Measurements from ENCODE around the gene CCDC188. TPM values are rescaled to one million over a fixed set of nuclear protein-coding genes. Genes with fewer than 3 reads are reported as not detected.

Gene CCDC188
- total and polyA plus RNA-seq, 10 of the 15 experiments (the other 5 are each of a cell fraction or from before 2014, with no cell fraction given), result not detected

DNA sequence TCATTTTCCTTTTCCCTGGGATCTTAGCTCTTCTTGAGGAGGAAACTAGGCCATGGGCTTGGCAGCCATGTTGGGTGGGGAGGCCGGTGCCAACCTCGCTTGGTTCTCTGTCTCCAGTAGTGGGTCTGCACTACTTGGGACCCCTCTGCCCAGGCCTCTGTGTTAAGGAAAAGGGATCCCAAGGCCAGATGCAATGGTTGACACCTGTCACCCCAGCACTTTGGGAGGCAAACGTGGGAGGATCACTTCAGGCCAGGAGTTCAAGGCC, 21.2 kb downstream of the CCDC188 start:
- no peak for FAIRE-seq
- H3K4me2 ChIP-seq (ENCODE audit: control insufficient read depth, insufficient read depth), result no peak overlapping the region
- in situ Hi-C loops (cut with MboI), result no loop called here
- intact Hi-C loops (cut with micrococcal nuclease; ENCODE audit: unreplicated experiment), result no loop called here
- ChIA-PET SMC1A (ENCODE audit: uncharacterized antibody, unreplicated experiment) (interaction anchor here (0.9 to 1.5 kb wide), 2 partner anchors 11 to 107 kb away, joined by 3 to 5 read pairs; no protein-coding TSS in a partner anchor), RAD21 (ENCODE audit: unreplicated experiment) (interaction anchor here (1.1 kb wide), 1 partner anchor 156 kb away, joined by 3 read pairs; no protein-coding TSS in a partner anchor), CTCF (interaction anchor here (0.7 to 2.1 kb wide), 3 partner anchors 116 to 176 kb away, joined by 4 to 7 read pairs (median 5); no protein-coding TSS in a partner anchor), POLR2A (interaction anchor here (1.8 kb wide), 1 partner anchor 10 kb away, joined by 4 read pairs; no protein-coding TSS in a partner anchor)
- no peak for ATAC-seq
- no peak overlapping the region for H3K9ac ChIP-seq (ENCODE audit: control insufficient read depth, insufficient read depth, low read length)
- no peak overlapping the region for H3K27ac ChIP-seq (ENCODE audit: control insufficient read depth, insufficient read depth)
- no TSS peak for BruUV-seq (replicated peaks)
- no peaks in the 10 kb centered on the region for H3K9me3 ChIP-seq (replicated peaks; ENCODE audit: control insufficient read depth, insufficient read depth, low read length)
- TF ChIP-seq, protein P1, sequence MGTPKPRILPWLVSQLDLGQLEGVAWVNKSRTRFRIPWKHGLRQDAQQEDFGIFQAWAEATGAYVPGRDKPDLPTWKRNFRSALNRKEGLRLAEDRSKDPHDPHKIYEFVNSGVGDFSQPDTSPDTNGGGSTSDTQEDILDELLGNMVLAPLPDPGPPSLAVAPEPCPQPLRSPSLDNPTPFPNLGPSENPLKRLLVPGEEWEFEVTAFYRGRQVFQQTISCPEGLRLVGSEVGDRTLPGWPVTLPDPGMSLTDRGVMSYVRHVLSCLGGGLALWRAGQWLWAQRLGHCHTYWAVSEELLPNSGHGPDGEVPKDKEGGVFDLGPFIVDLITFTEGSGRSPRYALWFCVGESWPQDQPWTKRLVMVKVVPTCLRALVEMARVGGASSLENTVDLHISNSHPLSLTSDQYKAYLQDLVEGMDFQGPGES (IDR thresholded peaks at IDR 0.05), result no peak
- no peak overlapping the region for H3K4me3 ChIP-seq
- H3K79me2 ChIP-seq (ENCODE audit: control insufficient read depth, insufficient read depth, low read length), result peaks cover 7% of the 10 kb centered on the region
- H2AFZ ChIP-seq (ENCODE audit: control insufficient read depth, low read depth, low read length), result no peak overlapping the region
- H3K4me1 ChIP-seq (ENCODE audit: control insufficient read depth, insufficient read depth, low read length), result peaks cover 12% of the 10 kb centered on the region
- no peak for DNase-seq (ENCODE audit: low read depth, low spot score)
- H3K36me3 ChIP-seq (ENCODE audit: control insufficient read depth in 2 of 2, insufficient read depth in 2 of 2, low read length in 1 of 2), result peaks cover 18 to 20% of the 10 kb centered on the region in 2 experiments; a peak in 3 of 4 replicates
- H4K20me1 ChIP-seq (ENCODE audit: control insufficient read depth, insufficient read depth), result no peaks in the 10 kb centered on the region
- 79% methylated on average over 3 of the region's 3 CpGs for WGBS (ENCODE audit: insufficient coverage, insufficient replicate concordance, low lambda C conversion rate, missing lambda C conversion rate)
- no peaks in the 10 kb centered on the region for H3K27me3 ChIP-seq (replicated peaks in 1 of 2; ENCODE audit: control insufficient read depth in 2 of 2, insufficient read depth in 2 of 2, low read length in 1 of 2)

DNA sequence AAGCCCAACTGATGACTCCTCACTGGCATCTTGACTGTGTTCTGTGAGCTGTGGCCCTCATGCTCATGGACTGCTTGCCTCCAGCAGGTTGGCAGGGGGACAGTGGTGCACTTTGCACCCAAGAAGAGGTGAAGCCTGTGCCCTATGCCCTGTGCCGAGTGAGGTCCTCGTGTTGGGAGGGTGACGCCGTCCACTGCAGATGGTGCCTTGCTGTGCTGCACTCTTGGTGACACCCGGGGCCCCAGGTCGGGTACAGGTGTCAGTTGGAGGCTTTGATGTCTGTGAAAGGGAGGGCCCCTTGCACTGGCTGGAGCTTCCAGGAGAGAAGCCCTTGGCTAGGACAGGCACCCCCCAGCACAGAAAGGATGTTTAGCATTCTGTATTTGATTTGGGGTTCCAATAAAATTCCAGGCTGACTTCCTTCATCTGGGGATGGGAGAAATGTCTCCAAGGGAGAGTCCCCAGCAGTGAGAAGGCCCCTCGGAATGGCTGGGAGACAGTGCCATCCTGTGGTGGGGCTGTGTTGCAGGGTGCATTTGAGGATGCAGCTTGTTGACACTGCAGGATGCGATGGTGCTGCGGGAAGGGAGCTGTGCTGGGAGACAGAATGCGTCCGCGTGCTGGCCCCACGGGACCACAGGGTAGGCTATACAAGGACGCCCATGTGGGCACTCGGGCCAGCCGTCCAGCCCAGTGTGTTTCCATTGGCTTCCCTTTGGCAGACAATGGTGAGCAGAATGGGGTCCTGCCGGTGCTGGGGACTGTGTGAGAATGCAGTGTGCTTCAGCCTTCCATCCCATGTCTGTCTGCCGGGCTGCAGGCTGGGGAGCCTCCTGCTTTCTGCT, 21.7 kb downstream of the CCDC188 start:
- WGBS (ENCODE audit: insufficient coverage, insufficient replicate concordance, low lambda C conversion rate, missing lambda C conversion rate), result 27% methylated on average over 18 of the region's 18 CpGs
- in situ Hi-C loops (cut with MboI), result no loop called here
- no peak for DNase-seq (ENCODE audit: low read depth, low spot score)

More for the DNA sequence above, 21.7 kb downstream of the CCDC188 start:
- RAD21 ChIA-PET (ENCODE audit: unreplicated experiment), result interaction anchor here (1.1 kb wide), 1 partner anchor 155 kb away, joined by 3 read pairs; no protein-coding TSS in a partner anchor
- Histone ChIP-seq H3K9me3 (replicated peaks; ENCODE audit: control insufficient read depth, insufficient read depth, low read length) (no peaks in the 10 kb centered on the region), H3K27ac (ENCODE audit: control insufficient read depth, insufficient read depth) (no peak overlapping the region), H3K9ac (ENCODE audit: control insufficient read depth, insufficient read depth, low read length) (no peak overlapping the region), H2AFZ (ENCODE audit: control insufficient read depth, low read depth, low read length) (no peak overlapping the region), H3K4me2 (ENCODE audit: control insufficient read depth, insufficient read depth) (no peak overlapping the region), H3K79me2 (ENCODE audit: control insufficient read depth, insufficient read depth, low read length) (peaks cover 7% of the 10 kb centered on the region), H3K4me1 (ENCODE audit: control insufficient read depth, insufficient read depth, low read length) (peaks cover 12% of the 10 kb centered on the region), H4K20me1 (ENCODE audit: control insufficient read depth, insufficient read depth) (no peaks in the 10 kb centered on the region), H3K36me3 (ENCODE audit: control insufficient read depth in 2 of 2, insufficient read depth in 2 of 2, low read length in 1 of 2) (peaks cover 20 to 23% of the 10 kb centered on the region in 2 experiments; a peak in 3 of 4 replicates), H3K27me3 (replicated peaks in 1 of 2; ENCODE audit: control insufficient read depth in 2 of 2, insufficient read depth in 2 of 2, low read length in 1 of 2) (no peaks in the 10 kb centered on the region), H3K4me3 (no peak overlapping the region)
- SMC1A ChIA-PET (ENCODE audit: uncharacterized antibody, unreplicated experiment), result interaction anchor here (0.9 kb wide), 1 partner anchor 106 kb away, joined by 3 read pairs; no protein-coding TSS in a partner anchor
- peak; percentile 48 for ATAC-seq
- no peak for FAIRE-seq
- TF ChIP-seq RAD21 (IDR thresholded peaks at IDR 0.05; ENCODE audit: insufficient read depth, low read depth, low read length) (peak; percentile 61), CTCF (IDR thresholded peaks at IDR 0.05 in 2 of 3, conservative IDR thresholded peaks at IDR 0.05 in 1 of 3; ENCODE audit: control insufficient read depth in 2 of 3, extremely low read depth in 1 of 3, insufficient read depth in 1 of 3, low read depth in 3 of 3, low read length in 3 of 3) (peak; percentile 46 to 79 (median 64); a peak in 5 of 6 replicates), ZBED1 (IDR thresholded peaks at IDR 0.05; ENCODE audit: borderline replicate concordance) (peak; percentile 19; the same call in 1 of the 2 replicates), IKZF1 (conservative IDR thresholded peaks at IDR 0.05) (no peak), SMC3 (IDR thresholded peaks at IDR 0.05; ENCODE audit: borderline replicate concordance, low read length) (peak; percentile 35; the same call in 1 of the 2 replicates), POLR2A (IDR thresholded peaks at IDR 0.05; ENCODE audit: low read depth, low read length) (peak; percentile 67), BMI1 (IDR thresholded peaks at IDR 0.05; ENCODE audit: borderline replicate concordance) (no peak)
- BruUV-seq (replicated peaks), result no TSS peak
- POLR2A ChIA-PET, result interaction anchor here (1.8 kb wide), 1 partner anchor 9 kb away, joined by 4 read pairs; no protein-coding TSS in a partner anchor
- intact Hi-C loops (cut with micrococcal nuclease; ENCODE audit: unreplicated experiment), result no loop called here
- CTCF ChIA-PET, result interaction anchor here (0.7 to 2.1 kb wide), 3 partner anchors 116 to 176 kb away, joined by 4 to 7 read pairs (median 5); no protein-coding TSS in a partner anchor

All from GM12878 (cell line).